Psoas muscle (tissue), 8 donors: ENCODE data around the gene FARSB. TPM values are rescaled to one million over a fixed set of nuclear protein-coding genes. Genes with fewer than 3 reads are reported as not detected.
A peak's percentile ranks its signal among the peaks of the same experiment; 100 is the strongest.

Experiments used
- ATAC-seq, 4 donors: fragments of 200-7000 bp; cut with Tn5 transposase; one replicate each; pipeline ENCODE4 v1.9.1; 2020; ENCODE audit warnings: moderate library complexity in 3 of 4, mild to moderate bottlenecking in 2 of 4
- DNase-seq, 2 donors: peaks; one replicate each; pipeline ENCODE4 v3.0.0-alpha.2; 2020
- H3K27ac ChIP-seq: fragments of 200-600 bp; one replicate; pipeline ENCODE4 v1.8.0; 2022
- H3K27me3 ChIP-seq, 3 donors: fragments of 200-600 bp in 1 of 3; one replicate each; pipeline versions ENCODE4 v1.6.1 to v1.8.0; 2013 to 2022; ENCODE audit warnings: low read length in 2 of 3, mild to moderate bottlenecking in 2 of 3, moderate library complexity in 1 of 3; ENCODE audit not compliant: insufficient read depth in 3 of 3
- H3K36me3 ChIP-seq, 2 donors: fragments of 200-600 bp in 1 of 2; one replicate each; pipeline versions ENCODE4 v1.6.1 to v1.8.0; 2013 to 2022; ENCODE audit warnings: low read depth in 1 of 2, mild to moderate bottlenecking in 1 of 2, moderate library complexity in 1 of 2; ENCODE audit not compliant: insufficient read depth in 1 of 2
- H3K4me1 ChIP-seq: fragments of 200-600 bp; one replicate; pipeline ENCODE4 v1.8.0; 2022
- H3K4me3 ChIP-seq: fragments of 200-600 bp; one replicate; pipeline ENCODE4 v1.8.0; 2022; ENCODE audit warnings: mild to moderate bottlenecking
- H3K9me3 ChIP-seq: fragments of 200-600 bp; one replicate; pipeline ENCODE4 v1.8.0; 2022
- WGBS, 3 donors: extraction: QIAGEN DNeasy Blood & Tissue Kit; methylation state at CpG; one replicate each; pipeline versions ENCODE4 v1.1.6 to v1.1.7; 2013; 5-methylcytosine and 5-hydroxymethylcytosine counted together
- intact Hi-C, 2 donors: fragments of 100-400 bp; cut with DNase I; formaldehyde crosslinking; loops; one replicate each; pipeline versions ENCODE4 v1.11.0 to v1.14.2; 2022
- polyA plus RNA-seq, 3 donors: library from polyadenylated mRNA; stranded (reverse); fragments of 200-250 nt; gene quantifications; one replicate each; pipeline ENCODE4 v1.2.3, GENCODE V29; 2013
- total RNA-seq, 4 donors: library from RNA; stranded (reverse); fragmentation: NEBNext Ultra II Directional in 2 of 4; extraction: Animal tissue kit (Norgen Biotek cat#: 25700) in 2 of 4; gene quantifications; one replicate each; pipeline versions ENCODE4 v1.2.1 to v1.2.4, GENCODE V29; 2021 to 2023
- TF ChIP-seq, protein P1 (sequence below): fragments of 200-600 bp; IDR thresholded peaks from one replicate; pipeline ENCODE4 v1.8.0; 2022; ENCODE audit warnings: antibody characterized with exemption
- donor health status: healthy with polysubstance abuse.
- donor health status: DM: no; HTN: no; CAD: no; lungs with moderate emphysema.
- donor health status: Bipolar disorder and iron deficiency.
- donor health status: healthy.
- donor health status: DM: yes; HTN: yes; CAD: no.
- donor health status: DM: no; HTN: no; CAD: no.
- donor health status: DM: no; HTN: no; CAD: no.
- donor health status: DM: yes; HTN: yes; CAD: no.

FARSB gene
- total and polyA plus RNA-seq, 7 donors: 23.2 to 45.3 (median 35.6) TPM

DNA sequence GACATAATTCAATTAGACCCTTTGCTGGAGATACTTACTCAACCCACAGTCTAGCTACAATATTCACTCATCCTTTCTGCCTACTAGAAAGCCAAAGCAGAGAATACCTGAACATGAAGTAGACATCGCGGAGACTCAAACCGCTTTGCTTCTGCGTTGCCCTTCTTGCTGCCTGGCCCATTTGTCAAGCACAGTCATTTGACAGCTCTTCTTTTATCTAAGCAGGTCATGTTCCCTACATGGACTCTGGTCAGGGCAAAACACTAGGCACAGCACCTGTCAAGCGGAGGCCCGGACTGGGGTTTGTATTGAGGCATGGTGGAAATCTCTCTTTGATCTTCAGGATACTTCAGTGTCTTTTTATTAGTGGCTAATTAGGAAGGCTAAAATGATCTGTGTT lies 89.7 kb downstream of the FARSB start:
- ATAC-seq (peak; percentile 40 to 65 (median 59)), DNase-seq (no peak)
- WGBS, 3 donors: 72 to 92% (median 75%) methylated on average over 6 of the region's 6 CpGs
- peaks cover 22% of the 10 kb centered on the region for H3K4me1 ChIP-seq
- intact Hi-C loops: no loop called here
- H3K9me3 ChIP-seq: no peaks in the 10 kb centered on the region
- H3K27me3 ChIP-seq: no peaks in the 10 kb centered on the region
- peak overlapping the region; percentile 17 for H3K27ac ChIP-seq
- peaks cover 0 to 16% of the 10 kb centered on the region in 2 donors for H3K36me3 ChIP-seq
- TF ChIP-seq, protein P1, sequence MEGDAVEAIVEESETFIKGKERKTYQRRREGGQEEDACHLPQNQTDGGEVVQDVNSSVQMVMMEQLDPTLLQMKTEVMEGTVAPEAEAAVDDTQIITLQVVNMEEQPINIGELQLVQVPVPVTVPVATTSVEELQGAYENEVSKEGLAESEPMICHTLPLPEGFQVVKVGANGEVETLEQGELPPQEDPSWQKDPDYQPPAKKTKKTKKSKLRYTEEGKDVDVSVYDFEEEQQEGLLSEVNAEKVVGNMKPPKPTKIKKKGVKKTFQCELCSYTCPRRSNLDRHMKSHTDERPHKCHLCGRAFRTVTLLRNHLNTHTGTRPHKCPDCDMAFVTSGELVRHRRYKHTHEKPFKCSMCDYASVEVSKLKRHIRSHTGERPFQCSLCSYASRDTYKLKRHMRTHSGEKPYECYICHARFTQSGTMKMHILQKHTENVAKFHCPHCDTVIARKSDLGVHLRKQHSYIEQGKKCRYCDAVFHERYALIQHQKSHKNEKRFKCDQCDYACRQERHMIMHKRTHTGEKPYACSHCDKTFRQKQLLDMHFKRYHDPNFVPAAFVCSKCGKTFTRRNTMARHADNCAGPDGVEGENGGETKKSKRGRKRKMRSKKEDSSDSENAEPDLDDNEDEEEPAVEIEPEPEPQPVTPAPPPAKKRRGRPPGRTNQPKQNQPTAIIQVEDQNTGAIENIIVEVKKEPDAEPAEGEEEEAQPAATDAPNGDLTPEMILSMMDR: no peak
- no peak overlapping the region for H3K4me3 ChIP-seq

GRCh38 chr2:222563936-222564335 lies 92.0 kb downstream of the FARSB start:
- Histone ChIP-seq H3K36me3 (peaks cover 0 to 13% of the 10 kb centered on the region in 2 donors), H3K9me3 (no peaks in the 10 kb centered on the region), H3K27ac (no peak overlapping the region), H3K4me3 (no peak overlapping the region), H3K27me3 (no peaks in the 10 kb centered on the region), H3K4me1 (peaks cover 8% of the 10 kb centered on the region)
- TF ChIP-seq, protein P1: no peak
- intact Hi-C loops: loop anchor here (5.0 kb wide), 2 partner anchors 247 to 507 kb away; no protein-coding TSS in a partner anchor
- 22 to 50% (median 39%) methylated on average over 6 of the region's 6 CpGs for WGBS, 3 donors
- DNase-seq: no peak
- no peak for ATAC-seq

- ATAC-seq (no peak), DNase-seq (no peak)
- Histone ChIP-seq H3K27ac (no peak overlapping the region), H3K4me3 (no peak overlapping the region), H3K36me3 (peaks cover 0 to 13% of the 10 kb centered on the region in 2 donors), H3K9me3 (no peaks in the 10 kb centered on the region), H3K4me1 (peaks cover 1% of the 10 kb centered on the region), H3K27me3 (no peaks in the 10 kb centered on the region)
- 72 to 76% (median 76%) methylated on average over 11 of the region's 11 CpGs for WGBS, 3 donors
- intact Hi-C loops: loop anchor here (5.0 kb wide), 2 partner anchors 246 to 506 kb away; no protein-coding TSS in a partner anchor
- TF ChIP-seq, protein P1: no peak
Observed at GRCh38 chr2:222563106-222563718, 92.7 kb downstream of the FARSB start.

GRCh38 chr2:222561817-222562645 lies 93.9 kb downstream of the FARSB start:
- H3K4me1 ChIP-seq: no peaks in the 10 kb centered on the region
- peak; percentile 51 to 74 (median 64) for ATAC-seq
- no peak overlapping the region for H3K27ac ChIP-seq
- peaks cover 0 to 9% of the 10 kb centered on the region in 2 donors for H3K36me3 ChIP-seq
- peaks cover 0 to 1% (median 0%) of the 10 kb centered on the region in 3 donors for H3K27me3 ChIP-seq
- WGBS, 3 donors: 39 to 48% (median 47%) methylated on average over 6 of the region's 6 CpGs
- TF ChIP-seq, protein P1: peak; percentile 60
- H3K4me3 ChIP-seq: no peak overlapping the region
- H3K9me3 ChIP-seq: no peaks in the 10 kb centered on the region
- DNase-seq: no peak
- intact Hi-C loops: loop anchor here (2.0 to 5.0 kb wide), 3 partner anchors 243 to 505 kb away; no protein-coding TSS in a partner anchor
